ENCODE data around the gene TRIM77.
"Not testable (repeated sequence)": the region's sequence is repeated elsewhere in the genome, so short reads cannot be mapped to it uniquely, and the experiment has no call there.

The TRIM77 gene

DNA sequence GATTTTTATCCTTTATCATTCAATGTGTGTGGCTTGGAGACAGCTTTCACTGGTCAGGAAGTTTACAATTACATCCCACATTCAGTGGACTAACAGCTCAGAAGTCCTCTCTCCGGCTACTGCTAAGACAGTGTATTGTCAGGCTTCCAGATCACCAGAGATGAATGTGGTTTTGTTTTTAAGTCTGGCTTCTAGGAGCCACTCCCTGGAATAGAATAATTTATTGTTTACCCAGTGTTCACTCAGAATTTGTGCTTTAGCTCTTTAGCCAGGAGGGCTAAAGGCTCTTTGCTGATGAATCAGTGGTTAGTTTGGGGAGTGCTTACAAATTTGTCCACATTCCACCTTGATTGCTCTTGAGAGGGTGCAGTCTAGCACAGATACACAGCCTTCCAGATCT lies 26.5 kb downstream of the TRIM77 start:
- H2AK5ac ChIP-seq (ENCODE audit: low read length): no peak overlapping the region
- H3K36me3 ChIP-seq (ENCODE audit: control insufficient read depth, insufficient read depth, low read length): no peaks in the 10 kb centered on the region
- no peak overlapping the region for H3K4ac ChIP-seq (ENCODE audit: low read depth, low read length)
- H3K4me1 ChIP-seq (ENCODE audit: control insufficient read depth, low read depth, low read length): no peaks in the 10 kb centered on the region
- no peak overlapping the region for H3K56ac ChIP-seq (ENCODE audit: low read length)
- no peak for DNase-seq
- no peak overlapping the region for H4K5ac ChIP-seq (ENCODE audit: low read length)
- no CpG with 5 or more reads among the region's 1 CpG for WGBS (ENCODE audit: extremely low coverage, insufficient coverage, low lambda C conversion rate)
- no peak overlapping the region for H3K4me2 ChIP-seq (ENCODE audit: low read length)
- no peaks in the 10 kb centered on the region for H3K79me1 ChIP-seq (ENCODE audit: low read length)
- no peak overlapping the region for H3K4me3 ChIP-seq (ENCODE audit: low read length)
- H2BK15ac ChIP-seq (replicated peaks; ENCODE audit: low read depth): no peak overlapping the region
- H3K27ac ChIP-seq (ENCODE audit: low read depth, low read length): no peak overlapping the region
- no peak overlapping the region for H3K23ac ChIP-seq (ENCODE audit: low read length)
- no peaks in the 10 kb centered on the region for H3K79me2 ChIP-seq (ENCODE audit: control insufficient read depth, insufficient read depth, low read length)
- H4K8ac ChIP-seq (ENCODE audit: low read depth, low read length): no peak overlapping the region
- no peak overlapping the region for H3K9ac ChIP-seq (ENCODE audit: low read length)
- H2BK120ac ChIP-seq (ENCODE audit: low read depth, low read length): no peak overlapping the region
- H2BK5ac ChIP-seq (ENCODE audit: low read length): no peak overlapping the region
- H3K27me3 ChIP-seq (ENCODE audit: insufficient read depth, low read length, poor library complexity): no peaks in the 10 kb centered on the region
- H3K18ac ChIP-seq (ENCODE audit: low read length): no peak overlapping the region

DNA sequence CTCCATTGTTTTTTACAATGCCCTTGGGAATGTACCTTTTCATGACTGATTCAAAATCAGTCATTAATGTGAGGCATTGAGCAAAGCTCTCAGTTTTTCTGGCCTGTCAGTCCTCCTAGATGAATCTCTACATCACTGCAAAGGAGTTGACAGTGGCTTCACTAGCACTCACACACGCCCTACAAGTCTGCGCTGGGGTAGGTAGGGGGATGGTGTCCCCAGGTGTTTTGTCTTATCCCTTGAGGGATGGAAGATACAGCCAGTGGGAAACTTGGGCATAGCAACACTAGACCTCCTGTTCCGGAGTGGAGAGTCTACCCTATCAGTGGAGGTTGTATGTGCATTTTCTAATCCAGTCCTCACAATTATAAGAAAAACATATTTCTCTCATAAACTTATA lies 27.0 kb downstream of the TRIM77 start:
- Histone ChIP-seq H2AK5ac (ENCODE audit: low read length) (no peak overlapping the region), H3K9ac (ENCODE audit: low read length) (no peak overlapping the region), H2BK15ac (replicated peaks; ENCODE audit: low read depth) (no peak overlapping the region), H3K27ac (ENCODE audit: low read depth, low read length) (no peak overlapping the region), H3K79me1 (ENCODE audit: low read length) (no peaks in the 10 kb centered on the region), H3K4me2 (ENCODE audit: low read length) (no peak overlapping the region), H3K4me3 (ENCODE audit: low read length) (no peak overlapping the region), H3K36me3 (ENCODE audit: control insufficient read depth, insufficient read depth, low read length) (no peaks in the 10 kb centered on the region), H3K4ac (ENCODE audit: low read depth, low read length) (no peak overlapping the region), H3K27me3 (ENCODE audit: insufficient read depth, low read length, poor library complexity) (no peaks in the 10 kb centered on the region), H3K23ac (ENCODE audit: low read length) (no peak overlapping the region), H4K8ac (ENCODE audit: low read depth, low read length) (no peak overlapping the region), H2BK120ac (ENCODE audit: low read depth, low read length) (no peak overlapping the region), H3K79me2 (ENCODE audit: control insufficient read depth, insufficient read depth, low read length) (no peaks in the 10 kb centered on the region), H3K18ac (ENCODE audit: low read length) (no peak overlapping the region), H3K4me1 (ENCODE audit: control insufficient read depth, low read depth, low read length) (no peaks in the 10 kb centered on the region), H4K5ac (ENCODE audit: low read length) (no peak overlapping the region), H3K56ac (ENCODE audit: low read length) (no peak overlapping the region), H2BK5ac (ENCODE audit: low read length) (no peak overlapping the region)
- DNase-seq: no peak
- WGBS (ENCODE audit: extremely low coverage, insufficient coverage, low lambda C conversion rate): no CpG with 5 or more reads among the region's 3 CpGs

DNA sequence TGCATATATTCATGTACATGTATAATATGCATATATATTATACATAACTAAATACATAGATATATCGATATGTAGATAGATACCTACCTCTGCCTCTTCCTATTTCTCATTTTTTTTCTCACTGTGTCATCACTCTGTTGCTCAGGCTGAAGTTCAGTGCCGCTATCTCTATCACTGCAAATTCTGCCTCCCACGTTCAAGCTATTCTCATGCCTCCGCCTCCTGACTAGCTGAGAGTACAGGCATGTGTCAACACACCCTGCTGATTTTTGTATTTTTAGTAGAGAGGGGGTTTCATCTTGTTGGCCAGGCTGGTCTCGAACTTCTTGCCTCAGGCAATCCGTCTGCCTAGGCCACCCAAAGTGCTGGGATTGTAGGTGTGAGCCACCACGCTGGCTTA lies 31.3 kb downstream of the TRIM77 start:
- H3K56ac ChIP-seq (ENCODE audit: low read length); H3K79me2 ChIP-seq (ENCODE audit: control insufficient read depth, insufficient read depth, low read length); H3K27ac ChIP-seq (ENCODE audit: low read depth, low read length); H3K23ac ChIP-seq (ENCODE audit: low read length); H2AK5ac ChIP-seq (ENCODE audit: low read length); H4K8ac ChIP-seq (ENCODE audit: low read depth, low read length); H2BK15ac ChIP-seq (replicated peaks; ENCODE audit: low read depth); H3K4me2 ChIP-seq (ENCODE audit: low read length); H2BK5ac ChIP-seq (ENCODE audit: low read length); H3K9ac ChIP-seq (ENCODE audit: low read length); H3K18ac ChIP-seq (ENCODE audit: low read length); H3K27me3 ChIP-seq (ENCODE audit: insufficient read depth, low read length, poor library complexity); H3K4me1 ChIP-seq (ENCODE audit: control insufficient read depth, low read depth, low read length); H3K4ac ChIP-seq (ENCODE audit: low read depth, low read length); H3K36me3 ChIP-seq (ENCODE audit: control insufficient read depth, insufficient read depth, low read length); H3K4me3 ChIP-seq (ENCODE audit: low read length); H2BK120ac ChIP-seq (ENCODE audit: low read depth, low read length); H4K5ac ChIP-seq (ENCODE audit: low read length); DNase-seq; H3K79me1 ChIP-seq (ENCODE audit: low read length): not testable (repeated sequence)
- no CpG with 5 or more reads among the region's 7 CpGs for WGBS (ENCODE audit: extremely low coverage, insufficient coverage, low lambda C conversion rate)

DNA sequence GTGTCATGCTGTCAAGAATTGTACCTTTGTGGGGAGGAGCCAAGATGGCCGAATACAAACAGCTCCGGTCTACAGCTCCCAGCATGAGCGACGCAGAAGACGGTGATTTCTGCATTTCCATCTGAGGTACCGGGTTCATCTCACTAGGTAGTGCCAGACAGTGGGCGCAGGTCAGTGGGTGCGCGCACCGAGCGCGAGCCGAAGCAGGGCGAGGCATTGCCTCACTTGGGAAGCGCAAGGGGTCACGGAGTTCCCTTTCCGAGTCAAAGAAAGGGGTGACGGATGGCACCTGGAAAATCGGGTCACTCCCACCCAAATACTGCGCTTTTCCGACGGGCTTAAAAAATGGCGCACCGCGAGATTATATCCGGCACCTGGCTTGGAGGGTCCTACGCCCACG lies 34.1 kb downstream of the TRIM77 start:
- not testable (repeated sequence) for H3K4me1 ChIP-seq (ENCODE audit: control insufficient read depth, low read depth, low read length); H2BK15ac ChIP-seq (replicated peaks; ENCODE audit: low read depth); H4K8ac ChIP-seq (ENCODE audit: low read depth, low read length); H2AK5ac ChIP-seq (ENCODE audit: low read length); H2BK120ac ChIP-seq (ENCODE audit: low read depth, low read length); H3K79me1 ChIP-seq (ENCODE audit: low read length); H3K56ac ChIP-seq (ENCODE audit: low read length); H3K27me3 ChIP-seq (ENCODE audit: insufficient read depth, low read length, poor library complexity); H3K27ac ChIP-seq (ENCODE audit: low read depth, low read length); DNase-seq; H3K36me3 ChIP-seq (ENCODE audit: control insufficient read depth, insufficient read depth, low read length); H2BK5ac ChIP-seq (ENCODE audit: low read length); H3K4ac ChIP-seq (ENCODE audit: low read depth, low read length); H3K4me3 ChIP-seq (ENCODE audit: low read length); H3K23ac ChIP-seq (ENCODE audit: low read length); H4K5ac ChIP-seq (ENCODE audit: low read length); H3K4me2 ChIP-seq (ENCODE audit: low read length); H3K79me2 ChIP-seq (ENCODE audit: control insufficient read depth, insufficient read depth, low read length); H3K18ac ChIP-seq (ENCODE audit: low read length); H3K9ac ChIP-seq (ENCODE audit: low read length)
- WGBS (ENCODE audit: extremely low coverage, insufficient coverage, low lambda C conversion rate): no CpG with 5 or more reads among the region's 28 CpGs

DNA sequence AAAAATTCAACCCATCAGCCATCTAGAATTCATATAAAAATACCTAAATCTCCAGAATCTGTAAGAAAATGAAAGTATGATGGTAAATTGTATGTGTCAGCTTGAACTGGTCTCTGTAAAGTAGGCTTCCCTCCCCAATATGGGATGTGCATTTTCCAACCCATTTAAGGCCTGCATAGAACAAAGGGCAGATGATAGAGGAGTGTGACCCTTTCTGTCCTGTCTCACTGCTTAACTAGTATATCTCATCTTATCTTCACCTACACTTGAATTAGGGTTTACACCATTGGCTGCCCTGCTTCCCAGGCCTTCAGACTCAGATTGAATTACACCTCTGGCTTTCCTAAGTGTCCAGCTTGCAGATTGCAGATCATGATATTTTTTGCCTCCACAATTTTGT lies 40.7 kb downstream of the TRIM77 start:
- not testable (repeated sequence) for DNase-seq; H2AK5ac ChIP-seq (ENCODE audit: low read length); H4K8ac ChIP-seq (ENCODE audit: low read depth, low read length); H3K4me1 ChIP-seq (ENCODE audit: control insufficient read depth, low read depth, low read length); H3K27ac ChIP-seq (ENCODE audit: low read depth, low read length); H3K56ac ChIP-seq (ENCODE audit: low read length); H4K5ac ChIP-seq (ENCODE audit: low read length); H3K4ac ChIP-seq (ENCODE audit: low read depth, low read length); H2BK120ac ChIP-seq (ENCODE audit: low read depth, low read length); H3K79me1 ChIP-seq (ENCODE audit: low read length); H3K23ac ChIP-seq (ENCODE audit: low read length); H3K9ac ChIP-seq (ENCODE audit: low read length); H3K4me2 ChIP-seq (ENCODE audit: low read length); H3K18ac ChIP-seq (ENCODE audit: low read length); H2BK5ac ChIP-seq (ENCODE audit: low read length); H3K79me2 ChIP-seq (ENCODE audit: control insufficient read depth, insufficient read depth, low read length); H3K36me3 ChIP-seq (ENCODE audit: control insufficient read depth, insufficient read depth, low read length); H3K4me3 ChIP-seq (ENCODE audit: low read length); H3K27me3 ChIP-seq (ENCODE audit: insufficient read depth, low read length, poor library complexity); H2BK15ac ChIP-seq (replicated peaks; ENCODE audit: low read depth)
